Smooth muscle cell (in vitro differentiated cells): ENCODE measurements around the gene CCRL2. TPM values are rescaled to one million over a fixed set of nuclear protein-coding genes. Genes with fewer than 3 reads are reported as not detected.
A peak's percentile ranks its signal among the peaks of the same experiment; 100 is the strongest.
"Not testable (repeated sequence)": the region's sequence is repeated elsewhere in the genome, so short reads cannot be mapped to it uniquely, and the experiment has no call there.

Experiments
- DNase-seq: peaks from one replicate; lab custom pipeline; 2025; ENCODE audit not compliant: unreplicated experiment; lab: John Stamatoyannopoulos, UW
- H2AFZ ChIP-seq: fragments of 200-600 bp; sonication (generic); 2 replicates; pipeline ENCODE4 v1.6.0; 2016; ENCODE audit warnings: antibody characterized with exemption, low read depth, mild to moderate bottlenecking
- H3F3A ChIP-seq: fragments of 200-600 bp; sonication (generic); 2 replicates; pipeline ENCODE4 v1.6.0; 2017; ENCODE audit warnings: antibody characterized with exemption, low read depth
- H3K27ac ChIP-seq: fragments of 200-600 bp; sonication (generic); 2 replicates; pipeline ENCODE4 v1.5.1; 2016; ENCODE audit warnings: low read depth, mild to moderate bottlenecking
- H3K27me3 ChIP-seq: fragments of 200-600 bp; sonication (generic); 2 replicates; pipeline ENCODE4 v1.6.1; 2016; ENCODE audit warnings: low read depth, mild to moderate bottlenecking
- H3K36me3 ChIP-seq: fragments of 200-600 bp; sonication (generic); 2 replicates; pipeline ENCODE4 v1.5.1; 2016; ENCODE audit warnings: low read depth
- H3K4me1 ChIP-seq: fragments of 200-600 bp; sonication (generic); 2 replicates; pipeline ENCODE4 v1.5.1; 2016; ENCODE audit warnings: low read depth
- H3K4me2 ChIP-seq: fragments of 200-600 bp; sonication (generic); 2 replicates; pipeline ENCODE4 v1.6.0; 2016; ENCODE audit warnings: mild to moderate bottlenecking
- H3K4me3 ChIP-seq: fragments of 200-600 bp; sonication (generic); 2 replicates; pipeline ENCODE4 v1.5.1; 2016; ENCODE audit warnings: mild to moderate bottlenecking
- H3K79me2 ChIP-seq: fragments of 200-600 bp; sonication (generic); 2 replicates; pipeline ENCODE4 v1.6.0; 2016; ENCODE audit warnings: low read depth, mild to moderate bottlenecking
- H3K9ac ChIP-seq: fragments of 200-600 bp; sonication (generic); 2 replicates; pipeline ENCODE4 v1.6.0; 2016; ENCODE audit warnings: low read depth
- H3K9me3 ChIP-seq: fragments of 200-600 bp; sonication (generic); replicated peaks from 2 replicates; pipeline ENCODE4 v1.5.1; 2016; ENCODE audit warnings: low read depth
- H4K20me1 ChIP-seq: fragments of 200-600 bp; sonication (generic); 2 replicates; pipeline ENCODE4 v1.6.0; 2016; ENCODE audit warnings: low read depth
- WGBS: methylation state at CpG from one replicate; pipeline ENCODE4 v1.1.7; 2016; ENCODE audit warnings: low lambda C conversion rate; 5-methylcytosine and 5-hydroxymethylcytosine counted together
- polyA plus RNA-seq: library from polyadenylated mRNA; unstranded; fragments of >200 nt; fragmentation: Nextera tagmentation; extraction: Ambion mirVana; gene quantifications from 2 replicates; pipeline ENCODE4 v1.2.1, GENCODE V29; 2016
- total RNA-seq: library from RNA; depleted of rRNA; stranded (reverse); fragments of >200 nt; gene quantifications from 2 replicates; pipeline ENCODE4 v1.2.3, GENCODE V29; 2014
- TF ChIP-seq, protein P1 (sequence below): fragments of 200-600 bp; sonication (generic); IDR thresholded peaks from 2 replicates; pipeline ENCODE4 v1.5.1; 2017; ENCODE audit warnings: borderline replicate concordance, mild to moderate bottlenecking, antibody characterized with exemption; ENCODE audit not compliant: insufficient read depth, poor library complexity, severe bottlenecking

CCRL2 gene
- total and polyA plus RNA-seq, 2 experiments from 2014 or later: not detected

DNA sequence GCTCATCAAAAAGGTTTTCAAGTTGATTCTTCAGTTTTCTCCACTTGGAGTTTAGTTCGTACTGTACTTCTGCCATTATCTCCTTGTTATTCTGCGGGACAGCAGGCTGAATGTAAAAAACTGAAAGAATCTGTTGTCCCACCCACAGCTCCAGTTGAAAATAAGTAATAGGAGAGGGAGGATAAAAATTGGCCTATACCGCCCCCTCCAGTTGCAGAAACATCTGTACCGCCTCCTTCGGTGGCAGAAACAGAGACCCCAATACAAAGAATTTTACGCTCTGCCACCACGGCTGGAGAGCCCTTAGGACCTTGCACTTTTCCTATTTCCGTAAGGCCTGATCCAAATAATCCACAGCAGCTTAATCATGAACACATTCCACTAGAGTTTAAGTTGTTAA lies 20.3 kb downstream of the CCRL2 start:
- not testable (repeated sequence) for H3K4me3 ChIP-seq, H3K9ac ChIP-seq, H3K27ac ChIP-seq, H3K27me3 ChIP-seq, H3K9me3 ChIP-seq, H4K20me1 ChIP-seq, DNase-seq, H3K4me1 ChIP-seq, H3K4me2 ChIP-seq, H3K79me2 ChIP-seq, H2AFZ ChIP-seq, H3K36me3 ChIP-seq, H3F3A ChIP-seq
- WGBS: 69% methylated on average over 8 of the region's 8 CpGs
- TF ChIP-seq, protein P1, sequence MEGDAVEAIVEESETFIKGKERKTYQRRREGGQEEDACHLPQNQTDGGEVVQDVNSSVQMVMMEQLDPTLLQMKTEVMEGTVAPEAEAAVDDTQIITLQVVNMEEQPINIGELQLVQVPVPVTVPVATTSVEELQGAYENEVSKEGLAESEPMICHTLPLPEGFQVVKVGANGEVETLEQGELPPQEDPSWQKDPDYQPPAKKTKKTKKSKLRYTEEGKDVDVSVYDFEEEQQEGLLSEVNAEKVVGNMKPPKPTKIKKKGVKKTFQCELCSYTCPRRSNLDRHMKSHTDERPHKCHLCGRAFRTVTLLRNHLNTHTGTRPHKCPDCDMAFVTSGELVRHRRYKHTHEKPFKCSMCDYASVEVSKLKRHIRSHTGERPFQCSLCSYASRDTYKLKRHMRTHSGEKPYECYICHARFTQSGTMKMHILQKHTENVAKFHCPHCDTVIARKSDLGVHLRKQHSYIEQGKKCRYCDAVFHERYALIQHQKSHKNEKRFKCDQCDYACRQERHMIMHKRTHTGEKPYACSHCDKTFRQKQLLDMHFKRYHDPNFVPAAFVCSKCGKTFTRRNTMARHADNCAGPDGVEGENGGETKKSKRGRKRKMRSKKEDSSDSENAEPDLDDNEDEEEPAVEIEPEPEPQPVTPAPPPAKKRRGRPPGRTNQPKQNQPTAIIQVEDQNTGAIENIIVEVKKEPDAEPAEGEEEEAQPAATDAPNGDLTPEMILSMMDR: peak; percentile 6

DNA sequence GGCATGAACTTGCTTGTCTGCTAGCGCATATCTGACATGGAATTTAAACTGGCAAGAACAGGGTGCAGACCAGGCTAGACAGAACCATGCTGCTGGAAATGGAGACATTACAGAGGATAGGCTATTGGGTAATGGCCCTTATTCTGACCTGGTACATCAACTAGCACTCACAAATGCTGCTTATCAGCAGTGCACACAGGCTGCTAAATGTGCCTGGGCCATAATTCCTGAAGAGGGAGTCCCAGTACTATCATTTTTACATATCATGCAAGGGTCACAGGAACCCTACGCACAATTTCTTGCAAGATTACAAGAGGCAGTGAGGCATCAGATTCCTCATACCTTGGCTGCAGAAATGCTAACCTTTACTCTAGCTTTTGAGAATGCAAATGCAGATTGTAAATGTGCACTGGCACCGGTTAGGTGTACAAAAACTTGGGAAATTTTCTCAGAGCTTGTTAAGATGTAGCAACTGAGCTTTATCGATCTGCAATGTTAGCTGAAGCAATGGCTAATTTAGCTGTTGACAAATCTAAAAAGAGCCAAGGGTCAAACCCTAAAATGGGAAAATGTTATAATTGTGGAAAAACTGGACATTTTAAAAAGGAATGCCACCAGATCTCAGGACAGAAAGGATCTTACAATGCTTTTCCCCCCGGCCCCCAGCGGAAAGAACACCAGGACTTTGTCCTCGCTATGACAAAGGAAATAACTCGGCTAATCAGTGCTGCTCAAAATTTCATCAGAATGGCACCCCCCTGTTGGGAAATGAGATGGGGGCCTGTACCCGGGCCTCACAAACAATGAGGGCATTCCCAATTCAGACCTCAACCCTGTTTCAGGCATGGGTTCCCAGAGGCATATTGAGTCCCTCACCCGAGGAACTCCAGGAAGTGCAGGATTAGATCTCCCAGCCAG lies 21.1 kb downstream of the CCRL2 start:
- no peaks in the 10 kb centered on the region for H3K27me3 ChIP-seq
- H3K4me1 ChIP-seq: no peaks in the 10 kb centered on the region
- no peak overlapping the region for H3K9ac ChIP-seq
- H3K4me3 ChIP-seq: no peak overlapping the region
- no peak overlapping the region for H3K27ac ChIP-seq
- no peaks in the 10 kb centered on the region for H3F3A ChIP-seq
- H3K36me3 ChIP-seq: no peaks in the 10 kb centered on the region
- no peaks in the 10 kb centered on the region for H4K20me1 ChIP-seq
- WGBS: 85% methylated on average over 10 of the region's 10 CpGs
- H3K4me2 ChIP-seq: no peak overlapping the region
- H3K79me2 ChIP-seq: no peaks in the 10 kb centered on the region
- TF ChIP-seq, protein P1: no peak
- no peaks in the 10 kb centered on the region for H3K9me3 ChIP-seq
- no peak overlapping the region for H2AFZ ChIP-seq
- DNase-seq: no peak

DNA sequence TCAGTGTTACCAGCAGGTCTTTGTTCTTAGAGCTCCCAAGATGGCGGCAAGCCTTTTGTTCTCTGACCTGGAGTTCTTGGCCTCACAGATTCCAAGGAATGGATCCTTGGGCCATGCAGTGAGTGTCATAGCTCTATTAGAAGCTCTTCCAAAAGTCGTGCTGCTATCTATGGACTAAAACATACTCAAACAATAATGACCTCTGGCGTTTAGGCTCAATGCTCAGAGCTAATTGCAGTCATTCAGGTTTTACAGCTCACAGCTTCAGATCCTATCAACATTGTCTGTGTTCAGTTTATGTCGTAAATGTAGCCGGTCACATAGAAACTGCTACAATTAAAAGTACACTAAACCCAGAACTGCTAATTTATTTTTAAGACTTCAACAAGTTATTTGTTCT lies 22.2 kb downstream of the CCRL2 start:
- Histone ChIP-seq H3K4me3 (no peak overlapping the region), H2AFZ (no peak overlapping the region)
- no peak for DNase-seq

More for the DNA sequence above, 22.2 kb downstream of the CCRL2 start:
- Histone ChIP-seq H3K4me2 (no peak overlapping the region), H3F3A (no peaks in the 10 kb centered on the region), H3K36me3 (no peaks in the 10 kb centered on the region), H3K27me3 (no peaks in the 10 kb centered on the region), H4K20me1 (no peaks in the 10 kb centered on the region), H3K27ac (no peak overlapping the region), H3K79me2 (no peaks in the 10 kb centered on the region), H3K4me1 (no peaks in the 10 kb centered on the region), H3K9me3 (no peaks in the 10 kb centered on the region), H3K9ac (no peak overlapping the region)
- TF ChIP-seq, protein P1: no peak
- WGBS: 57% methylated on average over 5 of the region's 5 CpGs
